ENCODE results near the gene NEU2. TPM values are rescaled to one million over a fixed set of nuclear protein-coding genes. Genes with fewer than 3 reads are reported as not detected.

Gene NEU2
- total RNA-seq, 2 donors from 2014 or later = not detected

- DNase-seq = no peak
- H3K4me1 Mint-ChIP-seq = peaks cover 3% of the 10 kb centered on the region
- Histone ChIP-seq H3K9ac (ENCODE audit: extremely low read depth, low read length, poor library complexity, severe bottlenecking) (no peak overlapping the region), H3K36me3 (ENCODE audit: control insufficient read depth, insufficient read depth, low read length) (no peaks in the 10 kb centered on the region), H3K27me3 (ENCODE audit: control insufficient read depth, insufficient read depth, low read length, poor library complexity, severe bottlenecking) (no peaks in the 10 kb centered on the region), H3K4me3 (ENCODE audit: low read length) (no peak overlapping the region), H3K9me3 (ENCODE audit: control insufficient read depth, low read length) (no peaks in the 10 kb centered on the region), H3K27ac (ENCODE audit: low read depth, low read length) (no peak overlapping the region), H3K4me1 (ENCODE audit: control insufficient read depth, insufficient read depth, low read length) (no peaks in the 10 kb centered on the region)
- TF ChIP-seq, protein P1, sequence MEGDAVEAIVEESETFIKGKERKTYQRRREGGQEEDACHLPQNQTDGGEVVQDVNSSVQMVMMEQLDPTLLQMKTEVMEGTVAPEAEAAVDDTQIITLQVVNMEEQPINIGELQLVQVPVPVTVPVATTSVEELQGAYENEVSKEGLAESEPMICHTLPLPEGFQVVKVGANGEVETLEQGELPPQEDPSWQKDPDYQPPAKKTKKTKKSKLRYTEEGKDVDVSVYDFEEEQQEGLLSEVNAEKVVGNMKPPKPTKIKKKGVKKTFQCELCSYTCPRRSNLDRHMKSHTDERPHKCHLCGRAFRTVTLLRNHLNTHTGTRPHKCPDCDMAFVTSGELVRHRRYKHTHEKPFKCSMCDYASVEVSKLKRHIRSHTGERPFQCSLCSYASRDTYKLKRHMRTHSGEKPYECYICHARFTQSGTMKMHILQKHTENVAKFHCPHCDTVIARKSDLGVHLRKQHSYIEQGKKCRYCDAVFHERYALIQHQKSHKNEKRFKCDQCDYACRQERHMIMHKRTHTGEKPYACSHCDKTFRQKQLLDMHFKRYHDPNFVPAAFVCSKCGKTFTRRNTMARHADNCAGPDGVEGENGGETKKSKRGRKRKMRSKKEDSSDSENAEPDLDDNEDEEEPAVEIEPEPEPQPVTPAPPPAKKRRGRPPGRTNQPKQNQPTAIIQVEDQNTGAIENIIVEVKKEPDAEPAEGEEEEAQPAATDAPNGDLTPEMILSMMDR (conservative IDR thresholded peaks at IDR 0.05) = no peak
- 91 to 93% methylated on average over 7 to 8 of the region's 8 CpGs for WGBS, 2 experiments (ENCODE audit: insufficient coverage in 1 of 2, insufficient read length in 1 of 2)
- H3K4me3 Mint-ChIP-seq = no peak overlapping the region
- peaks cover 13% of the 10 kb centered on the region for H3K27me3 Mint-ChIP-seq (ENCODE audit: insufficient read depth)
- peaks cover 2% of the 10 kb centered on the region for H3K9me3 Mint-ChIP-seq
- no peak overlapping the region for H3K27ac Mint-ChIP-seq
- no peaks in the 10 kb centered on the region for H3K36me3 Mint-ChIP-seq (ENCODE audit: low read depth)
These were observed 10.7 kb upstream of the NEU2 start for GRCh38 chr2:233021771-233022170.

DNA sequence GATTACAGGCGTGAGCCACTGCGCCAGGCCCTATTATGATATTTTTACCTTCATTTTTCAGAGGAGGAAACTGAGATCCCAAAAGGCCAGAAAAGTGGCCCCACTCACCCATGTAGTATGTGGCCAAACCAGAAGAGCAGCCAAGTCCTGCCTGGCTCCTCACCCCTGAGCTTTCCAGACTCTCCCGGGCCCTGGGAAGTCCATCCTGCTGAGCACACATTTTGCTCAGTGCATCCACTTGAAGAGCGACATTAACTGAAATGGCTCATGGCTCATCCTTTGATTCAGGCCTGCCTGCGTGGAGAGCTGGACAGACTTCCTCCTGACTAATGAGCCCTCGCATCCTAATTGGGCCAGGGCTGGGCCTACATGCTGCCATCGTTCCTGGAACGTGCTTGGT lies 9.9 kb upstream of the NEU2 start:
- H3K36me3 Mint-ChIP-seq (ENCODE audit: low read depth) = no peaks in the 10 kb centered on the region
- H3K4me1 Mint-ChIP-seq = peaks cover 3% of the 10 kb centered on the region
- no peak overlapping the region for H3K4me3 ChIP-seq (ENCODE audit: low read length)
- peaks cover 2% of the 10 kb centered on the region for H3K9me3 Mint-ChIP-seq
- H3K4me1 ChIP-seq (ENCODE audit: control insufficient read depth, insufficient read depth, low read length) = no peaks in the 10 kb centered on the region
- peaks cover 10% of the 10 kb centered on the region for H3K27me3 Mint-ChIP-seq (ENCODE audit: insufficient read depth)
- no peak overlapping the region for H3K27ac ChIP-seq (ENCODE audit: low read depth, low read length)
- H3K27ac Mint-ChIP-seq = no peak overlapping the region
- no peaks in the 10 kb centered on the region for H3K36me3 ChIP-seq (ENCODE audit: control insufficient read depth, insufficient read depth, low read length)
- H3K27me3 ChIP-seq (ENCODE audit: control insufficient read depth, insufficient read depth, low read length, poor library complexity, severe bottlenecking) = no peaks in the 10 kb centered on the region
- DNase-seq = no peak
- WGBS, 2 experiments (ENCODE audit: insufficient coverage in 1 of 2, insufficient read length in 1 of 2) = 92 to 99% methylated on average over 7 to 8 of the region's 8 CpGs
- no peak overlapping the region for H3K4me3 Mint-ChIP-seq
- TF ChIP-seq, protein P1 (conservative IDR thresholded peaks at IDR 0.05) = no peak
- no peaks in the 10 kb centered on the region for H3K9me3 ChIP-seq (ENCODE audit: control insufficient read depth, low read length)
- H3K9ac ChIP-seq (ENCODE audit: extremely low read depth, low read length, poor library complexity, severe bottlenecking) = no peak overlapping the region

DNA sequence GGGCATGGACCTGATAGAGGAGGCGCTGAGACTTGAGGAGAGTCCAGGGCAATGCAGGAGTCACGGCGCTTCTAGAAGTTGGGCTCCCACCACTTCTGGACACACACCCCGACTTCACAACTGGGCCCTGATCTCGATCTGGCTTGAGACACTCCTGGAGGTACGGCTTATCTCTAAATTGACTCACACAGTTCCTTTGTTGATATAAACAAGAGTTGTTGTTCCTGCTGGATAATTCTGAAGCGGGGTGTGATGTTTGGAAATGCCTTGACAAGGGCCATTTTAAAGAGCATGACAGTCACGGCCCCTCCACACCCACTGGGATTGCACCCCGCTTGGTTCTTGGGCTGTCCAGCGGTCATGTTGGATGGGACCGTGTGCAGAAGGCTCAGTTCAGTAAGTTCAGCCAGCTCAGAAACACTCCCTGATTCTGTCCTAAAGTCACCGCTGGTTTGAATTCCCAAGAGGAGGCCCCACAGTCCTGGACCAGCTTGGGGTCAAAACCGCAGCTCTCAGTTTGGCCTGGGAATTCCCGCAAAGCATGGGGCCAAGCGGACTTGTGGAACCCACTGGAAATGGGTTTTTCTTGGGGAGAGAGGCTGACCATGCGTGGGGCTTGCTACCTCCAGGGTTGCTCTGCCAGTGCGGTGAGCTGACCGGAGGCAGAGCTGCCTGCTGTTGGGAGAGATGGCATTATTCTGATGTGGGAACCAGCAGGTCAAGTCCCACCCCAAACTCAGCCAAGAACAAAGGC lies 9.3 kb upstream of the NEU2 start:
- H3K27ac Mint-ChIP-seq = no peak overlapping the region
- H3K4me1 Mint-ChIP-seq = peaks cover 3% of the 10 kb centered on the region
- H3K4me3 Mint-ChIP-seq = no peak overlapping the region
- peaks cover 2% of the 10 kb centered on the region for H3K9me3 Mint-ChIP-seq
- Histone ChIP-seq H3K9me3 (ENCODE audit: control insufficient read depth, low read length) (no peaks in the 10 kb centered on the region), H3K36me3 (ENCODE audit: control insufficient read depth, insufficient read depth, low read length) (no peaks in the 10 kb centered on the region), H3K27ac (ENCODE audit: low read depth, low read length) (no peak overlapping the region), H3K9ac (ENCODE audit: extremely low read depth, low read length, poor library complexity, severe bottlenecking) (no peak overlapping the region), H3K4me3 (ENCODE audit: low read length) (no peak overlapping the region), H3K27me3 (ENCODE audit: control insufficient read depth, insufficient read depth, low read length, poor library complexity, severe bottlenecking) (no peaks in the 10 kb centered on the region), H3K4me1 (ENCODE audit: control insufficient read depth, insufficient read depth, low read length) (no peaks in the 10 kb centered on the region)
- TF ChIP-seq, protein P1 (conservative IDR thresholded peaks at IDR 0.05) = no peak
- DNase-seq = no peak
- 95 to 100% methylated on average over 12 to 18 of the region's 18 CpGs for WGBS, 2 experiments (ENCODE audit: insufficient coverage in 1 of 2, insufficient read length in 1 of 2)
- no peaks in the 10 kb centered on the region for H3K36me3 Mint-ChIP-seq (ENCODE audit: low read depth)
- peaks cover 4% of the 10 kb centered on the region for H3K27me3 Mint-ChIP-seq (ENCODE audit: insufficient read depth)
